Prostate gland (tissue), 2 donors: Measurements from ENCODE around the gene MARK3.
A peak's percentile ranks its signal among the peaks of the same experiment; 100 is the strongest.

Experiments used
- POLR2AphosphoS5 ChIP-seq: sonication (generic); formaldehyde crosslinking; IDR thresholded peaks from one replicate; pipeline ENCODE4 v1.6.1; 2017; ENCODE audit warnings: antibody characterized with exemption
- TF ChIP-seq, protein P1 (sequence below), 4 experiments: fragments of 200-600 bp in 2 of 4; fragments of 450-650 bp in 2 of 4; sonication (generic) in 2 of 4; IDR thresholded peaks; 1 replicate in 3 of 4; 2 replicates in 1 of 4; pipeline ENCODE4 v1.5.1; 2016 to 2019; ENCODE audit warnings: antibody characterized with exemption in 4 of 4, mild to moderate bottlenecking in 2 of 4, moderate library complexity in 2 of 4

DNA sequence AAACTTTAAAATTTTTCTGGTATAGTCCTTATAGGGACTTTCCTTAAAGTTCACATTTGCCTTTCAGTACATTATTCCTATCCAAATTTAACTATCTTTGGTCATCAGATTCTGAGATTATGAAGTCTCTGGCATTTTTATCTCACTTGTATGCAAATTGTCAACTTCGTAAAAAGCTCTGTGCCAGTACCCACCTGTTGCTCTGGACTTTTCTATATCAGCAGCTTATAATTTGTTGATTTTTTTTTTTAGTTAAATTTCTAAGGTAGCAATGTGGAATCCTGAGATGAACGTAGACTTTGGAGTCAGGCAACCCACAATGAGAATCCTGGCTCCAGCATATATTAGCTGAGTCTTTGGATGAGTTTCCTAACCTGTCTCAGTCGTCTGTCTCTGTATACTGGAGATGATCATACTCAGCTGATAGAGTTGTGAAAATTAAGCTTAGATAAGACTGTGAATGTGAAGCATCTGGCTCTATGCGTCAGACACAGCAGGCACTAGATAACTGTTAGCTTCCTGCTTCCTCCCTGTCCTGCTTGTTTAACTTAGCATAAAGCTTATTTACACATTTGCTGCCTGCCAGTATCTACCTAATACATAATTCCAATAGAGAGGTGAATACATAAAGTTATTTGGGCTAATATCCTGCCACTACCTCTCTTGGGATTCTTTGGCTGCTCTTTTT, 59.8 kb downstream of the MARK3 start:
- TF ChIP-seq, protein P1, sequence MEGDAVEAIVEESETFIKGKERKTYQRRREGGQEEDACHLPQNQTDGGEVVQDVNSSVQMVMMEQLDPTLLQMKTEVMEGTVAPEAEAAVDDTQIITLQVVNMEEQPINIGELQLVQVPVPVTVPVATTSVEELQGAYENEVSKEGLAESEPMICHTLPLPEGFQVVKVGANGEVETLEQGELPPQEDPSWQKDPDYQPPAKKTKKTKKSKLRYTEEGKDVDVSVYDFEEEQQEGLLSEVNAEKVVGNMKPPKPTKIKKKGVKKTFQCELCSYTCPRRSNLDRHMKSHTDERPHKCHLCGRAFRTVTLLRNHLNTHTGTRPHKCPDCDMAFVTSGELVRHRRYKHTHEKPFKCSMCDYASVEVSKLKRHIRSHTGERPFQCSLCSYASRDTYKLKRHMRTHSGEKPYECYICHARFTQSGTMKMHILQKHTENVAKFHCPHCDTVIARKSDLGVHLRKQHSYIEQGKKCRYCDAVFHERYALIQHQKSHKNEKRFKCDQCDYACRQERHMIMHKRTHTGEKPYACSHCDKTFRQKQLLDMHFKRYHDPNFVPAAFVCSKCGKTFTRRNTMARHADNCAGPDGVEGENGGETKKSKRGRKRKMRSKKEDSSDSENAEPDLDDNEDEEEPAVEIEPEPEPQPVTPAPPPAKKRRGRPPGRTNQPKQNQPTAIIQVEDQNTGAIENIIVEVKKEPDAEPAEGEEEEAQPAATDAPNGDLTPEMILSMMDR (IDR thresholded peaks at IDR 0.05), result no peak
- peak; percentile 35 for TF ChIP-seq POLR2AphosphoS5
